ENCODE results near the gene PDE7B. TPM values are rescaled to one million over a fixed set of nuclear protein-coding genes. Genes with fewer than 3 reads are reported as not detected.

Gene PDE7B
- total and polyA plus RNA-seq, 2 of the 4 experiments (the other 2 are of a cell fraction) = 7.8 to 12.4 TPM

GRCh38 chr6:136063096-136063495, 211.6 kb downstream of the PDE7B start:
- Histone ChIP-seq H2BK15ac (ENCODE audit: low read depth, low read length) (no peak overlapping the region), H4K5ac (ENCODE audit: low read depth, low read length) (no peak overlapping the region), H3K4me2 (ENCODE audit: low read depth, low read length) (no peak overlapping the region), H3K79me1 (ENCODE audit: low read depth in 1 of 2, low read length in 2 of 2) (peaks cover 30 to 70% of the 10 kb centered on the region in 2 experiments), H3K9ac (ENCODE audit: low read depth, low read length) (no peak overlapping the region), H2AFZ (replicated peaks; ENCODE audit: low read length, poor library complexity) (no peak overlapping the region), H4K8ac (ENCODE audit: low read depth in 2 of 2, low read length in 2 of 2) (no peak overlapping the region), H2BK120ac (ENCODE audit: low read depth, low read length) (peak overlapping the region; percentile 43; the same call in 1 of the 2 replicates), H3K4me1 (ENCODE audit: control insufficient read depth, insufficient read depth, low read length) (peaks cover 15% of the 10 kb centered on the region), H4K20me1 (ENCODE audit: insufficient read depth, low read length) (peaks cover 6% of the 10 kb centered on the region; the same call in 1 of the 2 replicates), H3K9me3 (ENCODE audit: control insufficient read depth, insufficient read depth, low read length) (no peaks in the 10 kb centered on the region), H3K14ac (replicated peaks; ENCODE audit: low read depth, low read length) (no peak overlapping the region), H4K91ac (ENCODE audit: insufficient read depth, low read depth, low read length) (no peak overlapping the region), H3K56ac (ENCODE audit: extremely low read depth, insufficient read depth, low read length) (no peak overlapping the region), H3K27ac (ENCODE audit: insufficient read depth, low read length) (no peak overlapping the region), H2AK9ac (replicated peaks; ENCODE audit: low read depth, low read length, poor library complexity) (no peak overlapping the region), H3K4ac (ENCODE audit: low read depth, low read length) (no peak overlapping the region; the same call in 1 of the 2 replicates), H3K18ac (ENCODE audit: low read depth, low read length) (no peak overlapping the region), H2AK5ac (ENCODE audit: low read depth, low read length) (0 out of 2 replicates have a peak overlapping the region, but pooled peaks have one; percentile 27), H3K27me3 (ENCODE audit: control insufficient read depth, insufficient read depth, low read length) (no peaks in the 10 kb centered on the region), H2BK20ac (ENCODE audit: low read depth, low read length) (no peak overlapping the region), H3K4me3 (ENCODE audit: insufficient read depth, low read depth, low read length) (no peak overlapping the region), H3K36me3 (ENCODE audit: control insufficient read depth, insufficient read depth, low read length) (peaks cover 2% of the 10 kb centered on the region), H3K9me1 (ENCODE audit: insufficient read depth, low read length) (peaks cover 17% of the 10 kb centered on the region), H2BK5ac (ENCODE audit: low read depth, low read length, poor library complexity, severe bottlenecking) (no peak overlapping the region), H3K23ac (ENCODE audit: low read depth, low read length) (no peak overlapping the region)
- TF ChIP-seq MAZ (IDR thresholded peaks at IDR 0.05; ENCODE audit: borderline replicate concordance, low read depth, low read length) = no peak
- TF ChIP-seq ELK1 (IDR thresholded peaks at IDR 0.05; ENCODE audit: borderline replicate concordance, low read depth, low read length) = no peak
- TF ChIP-seq USF2 (IDR thresholded peaks at IDR 0.05; ENCODE audit: low read depth, low read length) = no peak
- no peak for TF ChIP-seq BHLHE40 (IDR thresholded peaks at IDR 0.05; ENCODE audit: low read depth, low read length)
- TF ChIP-seq RCOR1 (IDR thresholded peaks at IDR 0.05; ENCODE audit: insufficient replicate concordance, low read length) = no peak
- peak; percentile 30; the same call in 1 of the 2 replicates for TF ChIP-seq MAFK (IDR thresholded peaks at IDR 0.05; ENCODE audit: low read depth, low read length)
- no peak for TF ChIP-seq CTCF (conservative IDR thresholded peaks at IDR 0.05; ENCODE audit: low read depth, low read length)
- peak; percentile 78 for ATAC-seq (ENCODE audit: low read depth)
- intact Hi-C loops (cut with micrococcal nuclease) (no loop called here), dilution Hi-C loops (cut with HindIII; ENCODE audit: low sequenced_read_pairs, unreplicated experiment) (no loop called here), in situ Hi-C loops (cut with MboI; ENCODE audit: low sequenced_read_pairs) (no loop called here)
- ChIA-PET CTCF (no interaction called here), POLR2A (ENCODE audit: unreplicated experiment) (no interaction called here)
- DNase-seq = peak; percentile 70
- BruUV-seq (replicated peaks) = no TSS peak
- 73% methylated on average over 2 of the region's 3 CpGs; no CpG with 5 or more reads in 1 of the 2 experiments for WGBS, 2 experiments (ENCODE audit: extremely low coverage in 2 of 2, insufficient read length in 1 of 2)
